Fibroblast of peridontal ligament (primary cell): ENCODE measurements around the gene LOXL1.

Experiments used
- DNase-seq: peaks from one replicate; pipeline ENCODE4 v3.0.0-alpha.2; 2010; ENCODE audit errors: extremely low read depth

Gene LOXL1

GRCh38 chr15:73991726-73992593 lies 65.7 kb downstream of the LOXL1 start, which contains the start of gene STOML1:
Gene STOML1 (minus strand): TSS chr15:73992295. CDS start chr15:73992223, 72 bp downstream.
- DNase-seq = peak; percentile 87

- no peak for DNase-seq
Observed at GRCh38 chr15:73992594-73992898, 66.3 kb downstream of the LOXL1 start.

- DNase-seq = no peak
Observed at GRCh38 chr15:73993211-73993994, 67.1 kb downstream of the LOXL1 start.

- peak; percentile 91 for DNase-seq
Observed at GRCh38 chr15:73994413-73994883, 68.2 kb downstream of the LOXL1 start, which contains the start of gene PML. Gene PML (plus strand): TSS chr15:73994716. CDS start chr15:73994813, 97 bp downstream.

- DNase-seq = no peak
Observed at GRCh38 chr15:73994912-73995622, 68.8 kb downstream of the LOXL1 start.

- no peak for DNase-seq
Observed at GRCh38 chr15:73996267-73996666, 70.0 kb downstream of the LOXL1 start.

- peak; percentile 78 for DNase-seq
Observed at GRCh38 chr15:73996939-73997338, 70.7 kb downstream of the LOXL1 start.

GRCh38 chr15:73997986-73998385 lies 71.7 kb downstream of the LOXL1 start:
- no peak for DNase-seq
